Measurements from ENCODE around the gene HLA-E.

HLA-E gene

GRCh38 chr6:30450548-30450908, 38.8 kb upstream of the HLA-E start:
- no peak for DNase-seq (ENCODE audit: low read depth)
- TF ChIP-seq CTCF (IDR thresholded peaks at IDR 0.05; ENCODE audit: control insufficient read depth, insufficient read depth, low read depth, low read length, missing control alignments): no peak
- no peak overlapping the region for H3K4me3 ChIP-seq (ENCODE audit: control insufficient read depth, low read depth, low read length)

- TF ChIP-seq CTCF (IDR thresholded peaks at IDR 0.05; ENCODE audit: control insufficient read depth, insufficient read depth, low read depth, low read length, missing control alignments): no peak
- DNase-seq (ENCODE audit: low read depth): peak; percentile 23
- peak overlapping the region; percentile 16 for H3K4me3 ChIP-seq (ENCODE audit: control insufficient read depth, low read depth, low read length)
Measured at GRCh38 chr6:30450909-30451841, 38.1 kb upstream of the HLA-E start.

- no peak overlapping the region for H3K4me3 ChIP-seq (ENCODE audit: control insufficient read depth, low read depth, low read length)
- no peak for TF ChIP-seq CTCF (IDR thresholded peaks at IDR 0.05; ENCODE audit: control insufficient read depth, insufficient read depth, low read depth, low read length, missing control alignments)
- no peak for DNase-seq (ENCODE audit: low read depth)
Measured at GRCh38 chr6:30452736-30453507, 36.4 kb upstream of the HLA-E start.

GRCh38 chr6:30453508-30454116, 35.7 kb upstream of the HLA-E start:
- peak; percentile 88 for TF ChIP-seq CTCF (IDR thresholded peaks at IDR 0.05; ENCODE audit: control insufficient read depth, insufficient read depth, low read depth, low read length, missing control alignments)
- DNase-seq (ENCODE audit: low read depth): peak; percentile 43
- H3K4me3 ChIP-seq (ENCODE audit: control insufficient read depth, low read depth, low read length): no peak overlapping the region

- no peak overlapping the region for H3K4me3 ChIP-seq (ENCODE audit: control insufficient read depth, low read depth, low read length)
- no peak for DNase-seq (ENCODE audit: low read depth)
- TF ChIP-seq CTCF (IDR thresholded peaks at IDR 0.05; ENCODE audit: control insufficient read depth, insufficient read depth, low read depth, low read length, missing control alignments): no peak
Measured at GRCh38 chr6:30459145-30459544, 30.2 kb upstream of the HLA-E start.

GRCh38 chr6:30461055-30461454, 28.3 kb upstream of the HLA-E start:
- DNase-seq (ENCODE audit: low read depth): no peak
- H3K4me3 ChIP-seq (ENCODE audit: control insufficient read depth, low read depth, low read length): no peak overlapping the region
- TF ChIP-seq CTCF (IDR thresholded peaks at IDR 0.05; ENCODE audit: control insufficient read depth, insufficient read depth, low read depth, low read length, missing control alignments): no peak
